SK-N-DZ (cell line): ENCODE results near the gene MAPK12.

Experiments
- DNase-seq: peaks from one replicate; pipeline ENCODE4 v3.0.0-alpha.2; 2015; ENCODE audit warnings: low spot score

The MAPK12 gene

GRCh38 chr22:50299785-50300619 is 38.5 kb upstream of the MAPK12 start:
- DNase-seq: no peak

- no peak for DNase-seq
Measured at GRCh38 chr22:50298937-50299784, 37.7 kb upstream of the MAPK12 start.

- no peak for DNase-seq
Measured at GRCh38 chr22:50298266-50298637, 36.8 kb upstream of the MAPK12 start.

GRCh38 chr22:50297510-50298265 is 36.2 kb upstream of the MAPK12 start:
- DNase-seq: no peak

- no peak for DNase-seq
Measured at GRCh38 chr22:50296658-50297490, 35.4 kb upstream of the MAPK12 start.

GRCh38 chr22:50294319-50294656 is 32.8 kb upstream of the MAPK12 start:
- no peak for DNase-seq

DNA sequence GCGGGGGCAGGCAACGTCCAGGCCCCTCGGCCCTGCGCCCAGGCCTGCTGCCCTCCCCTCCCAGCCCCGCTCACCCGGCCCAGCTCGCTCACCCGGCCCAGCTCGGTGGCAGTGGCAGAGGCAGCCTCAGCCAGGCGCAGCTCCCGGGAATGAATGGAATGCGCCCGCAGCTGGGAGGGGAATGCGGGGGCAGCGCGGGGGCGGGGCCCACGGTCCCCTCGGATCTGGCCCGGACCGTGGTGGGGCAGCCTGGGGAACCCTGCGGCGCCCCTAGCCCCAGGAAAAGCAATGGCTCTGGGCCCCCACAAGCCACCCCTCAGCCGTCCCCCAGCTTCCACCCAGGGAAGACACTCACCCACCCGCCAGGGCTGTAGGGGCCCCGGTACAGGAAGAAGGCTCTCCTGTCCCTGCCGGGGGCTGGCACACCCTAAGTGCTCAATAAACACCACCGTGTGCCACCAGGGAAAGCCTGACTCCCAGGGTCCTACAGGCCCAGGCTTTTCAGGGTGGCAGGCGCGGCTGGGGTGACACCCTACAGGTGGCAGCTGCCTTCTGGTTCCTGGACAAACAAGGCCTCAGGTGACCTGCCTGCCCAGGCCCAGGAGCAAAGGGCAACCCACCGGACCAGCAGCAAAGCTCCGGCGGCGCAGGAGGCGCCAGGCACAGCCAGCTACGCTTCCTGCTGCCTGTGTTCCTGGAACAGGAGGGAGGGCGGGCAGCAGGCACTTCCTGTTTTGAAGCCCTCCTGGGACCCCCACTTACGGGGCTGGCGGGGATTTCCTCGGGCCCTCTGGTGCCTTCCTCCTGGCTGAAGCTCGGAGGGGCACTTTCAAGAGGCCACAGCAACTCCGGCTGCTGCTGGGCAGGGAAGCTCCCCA is 32.2 kb upstream of the MAPK12 start:
- DNase-seq: no peak

DNA sequence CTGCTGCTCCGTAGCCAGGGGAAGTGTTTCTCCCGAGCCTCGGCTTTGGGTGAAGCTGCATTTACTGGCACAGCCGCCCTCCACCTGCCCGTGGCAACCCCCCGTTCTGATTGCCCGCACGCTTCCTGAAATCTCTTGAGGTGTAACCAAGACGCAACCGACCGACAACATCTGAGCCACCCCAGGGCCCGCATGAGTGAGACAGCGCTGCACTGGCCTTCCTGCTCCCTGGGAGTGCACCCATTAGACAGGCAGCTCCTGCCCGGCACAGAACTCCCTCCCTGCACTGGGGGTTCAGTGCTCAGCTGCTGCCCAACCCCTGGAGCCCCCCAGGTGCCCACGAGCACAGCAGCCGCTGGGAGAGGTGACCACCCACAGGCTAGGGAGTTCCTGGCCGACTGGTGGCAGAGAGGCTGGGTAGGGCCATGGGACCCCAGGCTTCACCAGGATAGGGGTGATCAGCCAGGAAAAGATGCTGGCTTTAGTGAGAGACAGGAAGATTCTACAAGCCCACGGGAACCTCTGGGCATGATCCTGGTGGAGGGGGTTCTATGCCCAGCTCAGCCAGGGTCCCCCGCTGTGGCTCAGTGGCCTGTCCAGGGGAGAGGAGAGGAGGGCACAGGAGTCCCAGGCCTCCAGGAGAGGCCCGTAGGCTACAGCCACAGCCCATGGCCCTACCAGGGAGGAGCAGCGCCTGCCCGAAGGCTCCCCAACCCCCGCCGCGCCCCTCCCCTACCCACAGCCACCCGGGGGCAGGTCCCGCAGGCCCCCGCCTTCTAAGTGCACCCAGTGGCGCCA is 31.4 kb upstream of the MAPK12 start:
- no peak for DNase-seq

DNA sequence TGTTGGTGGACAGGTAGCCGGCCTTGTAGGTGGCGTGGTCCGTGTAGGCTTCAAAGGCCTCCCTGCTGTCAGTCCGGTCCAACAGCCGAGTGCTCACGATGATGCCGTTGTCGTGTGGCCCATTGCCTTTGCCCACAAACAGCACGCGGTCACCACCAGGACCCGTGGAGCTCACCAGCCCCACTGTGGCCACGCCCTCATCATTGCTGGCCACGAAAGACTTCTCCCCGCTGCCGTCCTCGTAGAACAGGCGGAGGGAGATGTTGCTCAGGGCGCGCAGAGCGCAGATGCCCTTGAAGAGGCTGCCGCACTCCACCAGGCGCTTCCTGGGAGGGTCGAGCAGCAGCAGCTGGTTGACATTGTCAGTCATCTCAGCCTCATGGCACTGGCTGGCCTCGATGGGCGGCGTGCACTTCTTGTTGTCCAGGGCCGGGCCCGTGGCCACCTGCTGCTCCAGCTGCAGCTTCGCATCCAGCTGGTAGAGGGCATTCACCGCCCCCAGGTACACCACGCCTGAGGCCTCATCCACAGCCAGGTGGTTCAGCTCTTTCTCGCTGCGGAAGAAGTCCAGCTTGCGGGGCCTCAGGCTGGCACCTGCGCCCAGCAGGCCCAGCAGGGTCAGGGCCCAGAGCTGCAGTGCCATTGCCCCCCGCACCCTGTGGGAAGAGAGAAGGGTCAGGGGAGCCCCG is 28.6 kb upstream of the MAPK12 start:
- DNase-seq: no peak

- no peak for DNase-seq
Measured at GRCh38 chr22:50289151-50289941, 27.9 kb upstream of the MAPK12 start.

GRCh38 chr22:50287731-50288130 is 26.2 kb upstream of the MAPK12 start:
- no peak for DNase-seq

DNA sequence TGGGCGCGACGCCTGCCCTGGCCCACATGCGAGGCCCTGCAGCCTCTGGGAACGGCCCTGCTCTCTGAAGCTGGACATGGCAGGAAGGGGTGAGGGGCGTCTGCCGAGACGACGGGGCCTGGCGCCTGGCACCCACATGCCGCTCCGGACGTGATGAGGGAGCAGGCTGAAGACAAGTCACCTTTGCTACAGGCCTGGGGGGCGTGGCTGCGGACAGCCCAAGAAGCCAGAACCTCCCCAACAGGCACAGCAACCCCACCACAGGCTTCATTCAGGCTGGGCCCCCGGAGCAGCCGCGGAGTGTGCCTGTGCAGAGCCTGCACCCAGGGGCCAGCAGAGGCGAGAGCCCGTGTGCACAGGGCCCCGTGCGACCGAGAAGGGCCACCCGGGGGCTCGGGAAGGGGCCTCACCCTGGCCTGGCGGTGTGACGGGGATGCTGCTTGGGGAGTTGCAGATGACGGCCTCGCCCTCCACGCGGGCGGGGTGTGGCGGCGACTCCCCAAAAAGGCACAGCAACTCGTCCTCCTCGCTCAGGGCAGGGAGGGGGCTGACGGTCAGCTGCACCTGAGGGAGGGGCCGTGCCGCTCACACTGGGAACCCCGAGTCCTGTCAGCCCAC is 25.3 kb upstream of the MAPK12 start:
- DNase-seq: no peak

- DNase-seq: no peak
Measured at GRCh38 chr22:50286275-50286674, 24.8 kb upstream of the MAPK12 start.

DNA sequence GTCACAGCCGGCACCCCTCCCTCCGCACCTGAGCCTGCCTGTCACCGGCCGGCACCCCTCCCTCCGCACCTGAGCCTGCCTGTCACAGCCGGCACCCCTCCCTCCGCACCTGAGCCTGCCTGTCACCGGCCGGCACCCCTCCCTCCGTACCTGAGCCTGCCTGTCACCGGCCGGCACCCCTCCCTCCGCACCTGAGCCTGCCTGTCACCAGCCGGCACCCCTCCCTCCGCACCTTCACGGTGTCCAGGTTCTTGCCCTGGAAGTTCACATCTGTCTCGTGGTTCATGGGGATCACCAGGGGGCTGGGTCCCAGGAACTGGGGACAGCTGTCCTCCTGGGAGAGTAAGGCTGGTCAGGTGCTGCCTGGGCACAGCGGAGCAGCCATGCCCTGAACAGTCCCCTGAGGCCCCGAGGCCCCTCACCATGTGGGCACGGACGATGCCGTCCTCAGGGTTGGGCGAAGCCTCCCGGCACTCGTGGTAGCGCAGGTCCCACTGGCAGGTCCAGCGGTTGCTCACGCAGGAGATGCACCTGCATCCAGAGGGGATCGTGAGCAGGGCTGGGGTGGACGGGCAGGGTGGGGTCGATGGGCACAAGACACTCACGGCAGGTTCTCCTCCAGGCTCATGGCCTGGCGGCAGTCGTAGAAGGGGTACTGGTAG is 24.2 kb upstream of the MAPK12 start:
- no peak for DNase-seq

- no peak for DNase-seq
Measured at GRCh38 chr22:50284479-50284878, 23.0 kb upstream of the MAPK12 start.

DNA sequence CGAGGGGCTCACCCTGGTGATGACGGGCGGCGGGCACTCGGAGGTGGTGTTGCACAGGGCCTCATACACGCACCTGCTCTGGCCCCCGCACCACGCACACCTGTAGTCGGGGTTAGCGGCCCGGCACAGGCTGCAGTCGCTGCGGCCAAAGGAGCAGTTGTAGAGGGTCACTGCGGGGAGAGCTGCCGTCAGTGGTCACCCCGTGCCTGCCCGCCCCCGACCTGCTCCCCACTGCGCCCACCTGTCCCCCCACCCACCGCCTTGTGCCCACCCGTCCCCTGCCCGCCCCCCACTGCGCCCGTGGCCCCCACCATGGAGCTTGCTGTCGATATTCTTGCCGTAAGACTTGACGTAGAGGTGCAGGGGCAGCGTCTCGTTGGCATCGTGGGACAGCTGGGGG is 22.3 kb upstream of the MAPK12 start:
- no peak for DNase-seq
